ENCODE data around the gene LPCAT3.

DNA sequence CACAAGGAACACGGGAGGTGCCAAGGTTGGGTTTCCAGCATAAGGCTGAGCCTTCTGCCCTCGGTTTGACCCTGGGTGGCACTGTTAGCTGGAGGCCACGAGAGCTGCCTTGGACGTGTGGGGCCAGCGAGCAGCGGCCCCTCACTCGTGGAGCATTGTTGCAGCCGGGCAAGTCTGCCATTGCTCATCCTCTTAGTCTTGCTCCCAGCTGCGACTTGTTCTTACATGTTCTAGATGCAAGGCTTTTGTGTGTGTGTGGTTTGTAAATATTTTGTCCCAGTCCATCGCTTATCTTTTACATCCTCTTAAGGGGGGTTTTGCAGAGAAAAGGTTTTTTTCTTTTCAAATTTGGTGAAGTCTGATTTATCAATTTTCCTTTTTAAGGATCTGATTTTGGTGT lies 21.1 kb upstream of the LPCAT3 start:
- TF ChIP-seq, protein P1, sequence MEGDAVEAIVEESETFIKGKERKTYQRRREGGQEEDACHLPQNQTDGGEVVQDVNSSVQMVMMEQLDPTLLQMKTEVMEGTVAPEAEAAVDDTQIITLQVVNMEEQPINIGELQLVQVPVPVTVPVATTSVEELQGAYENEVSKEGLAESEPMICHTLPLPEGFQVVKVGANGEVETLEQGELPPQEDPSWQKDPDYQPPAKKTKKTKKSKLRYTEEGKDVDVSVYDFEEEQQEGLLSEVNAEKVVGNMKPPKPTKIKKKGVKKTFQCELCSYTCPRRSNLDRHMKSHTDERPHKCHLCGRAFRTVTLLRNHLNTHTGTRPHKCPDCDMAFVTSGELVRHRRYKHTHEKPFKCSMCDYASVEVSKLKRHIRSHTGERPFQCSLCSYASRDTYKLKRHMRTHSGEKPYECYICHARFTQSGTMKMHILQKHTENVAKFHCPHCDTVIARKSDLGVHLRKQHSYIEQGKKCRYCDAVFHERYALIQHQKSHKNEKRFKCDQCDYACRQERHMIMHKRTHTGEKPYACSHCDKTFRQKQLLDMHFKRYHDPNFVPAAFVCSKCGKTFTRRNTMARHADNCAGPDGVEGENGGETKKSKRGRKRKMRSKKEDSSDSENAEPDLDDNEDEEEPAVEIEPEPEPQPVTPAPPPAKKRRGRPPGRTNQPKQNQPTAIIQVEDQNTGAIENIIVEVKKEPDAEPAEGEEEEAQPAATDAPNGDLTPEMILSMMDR (IDR thresholded peaks at IDR 0.05): no peak
- TF ChIP-seq POLR2A (IDR thresholded peaks at IDR 0.05) (no peak), POLR2AphosphoS5 (IDR thresholded peaks at IDR 0.05; ENCODE audit: insufficient read depth in 1 of 2, low read depth in 1 of 2) (no peak)
